Activated CD8-positive, alpha-beta T cell treated with anti-CD3 and anti-CD28 coated beads for 36 hours (primary cell): Measurements from ENCODE around the gene UFC1. TPM values are rescaled to one million over a fixed set of nuclear protein-coding genes. Genes with fewer than 3 reads are reported as not detected.

Source experiments
- ATAC-seq: fragments of 200-7000 bp; cut with Tn5 transposase; one replicate; pipeline ENCODE4 v1.10.0; 2021; ENCODE audit warnings: mild to moderate bottlenecking, moderate library complexity
- CTCF ChIA-PET: fragments of 350-600 bp; sonication (Branson Sonifier 250); formaldehyde crosslinking; loops from one replicate; lab custom pipeline; 2021; ENCODE audit warnings: antibody characterized with exemption; lab: Charles Lee
- POLR2A ChIA-PET: fragments of 350-600 bp; sonication (Branson Sonifier 250); formaldehyde crosslinking; loops from one replicate; lab custom pipeline; 2021; ENCODE audit warnings: antibody characterized with exemption; lab: Charles Lee
- DNase-seq: peaks from one replicate; pipeline ENCODE4 v3.0.0-alpha.2; 2020
- H3K27ac Mint-ChIP-seq: one replicate; pipeline ENCODE4 v1.8.0; 2021; ENCODE audit warnings: mild to moderate bottlenecking, mixed read lengths
- H3K27me3 Mint-ChIP-seq: one replicate; pipeline ENCODE4 v1.8.0; 2021; ENCODE audit warnings: mixed read lengths
- H3K36me3 Mint-ChIP-seq: one replicate; pipeline ENCODE4 v1.8.0; 2021; ENCODE audit warnings: low read depth, mixed read lengths
- H3K4me1 Mint-ChIP-seq: one replicate; pipeline ENCODE4 v1.8.0; 2021; ENCODE audit warnings: low read depth, mixed read lengths
- H3K4me3 Mint-ChIP-seq: one replicate; pipeline ENCODE4 v1.8.0; 2021; ENCODE audit warnings: mild to moderate bottlenecking, moderate library complexity, mixed read lengths
- H3K9me3 Mint-ChIP-seq: one replicate; pipeline ENCODE4 v1.8.0; 2021; ENCODE audit warnings: mixed read lengths
- CTCF ChIP-seq: fragments of 200-600 bp; IDR thresholded peaks from one replicate; pipeline ENCODE4 v1.8.0; 2022; ENCODE audit warnings: antibody characterized with exemption, mild to moderate bottlenecking
- intact Hi-C: fragments of 100-400 bp; cut with micrococcal nuclease; formaldehyde crosslinking; loops from one replicate; pipeline ENCODE4 v1.10.0; 2022
- total RNA-seq, 2 experiments: library from RNA; stranded (reverse); gene quantifications; one replicate each; pipeline ENCODE4 v1.2.3, GENCODE V29; 2021

UFC1 gene
- total RNA-seq, 2 experiments from 2014 or later, result 81.2 to 84.1 TPM

- ChIA-PET POLR2A (interaction anchor here (1.0 to 6.3 kb wide), 6 partner anchors 8 to 30 kb away, joined by 3 to 82 read pairs (median 12); partner anchors contain the start of genes APOA2, FCER1G and TOMM40L), CTCF (interaction anchor here (1.4 to 18.7 kb wide), 3 partner anchors 8 to 182 kb away, joined by 6 to 306 read pairs (median 76); partner anchors contain the start of genes APOA2 and TOMM40L)
- H3K4me1 Mint-ChIP-seq, result peaks cover 50% of the 10 kb centered on the region
- TF ChIP-seq CTCF, result no peak
- H3K9me3 Mint-ChIP-seq, result no peaks in the 10 kb centered on the region
- ATAC-seq (peak; percentile 43), DNase-seq (peak; percentile 43)
- no peaks in the 10 kb centered on the region for H3K27me3 Mint-ChIP-seq
- peaks cover 24% of the 10 kb centered on the region for H3K36me3 Mint-ChIP-seq
- peak overlapping the region; percentile 89 for H3K4me3 Mint-ChIP-seq
- peak overlapping the region; percentile 96 for H3K27ac Mint-ChIP-seq
- intact Hi-C loops, result no loop called here
Measured at GRCh38 chr1:161200421-161200991, 46.7 kb downstream of the UFC1 start.

GRCh38 chr1:161200992-161201835 lies 47.4 kb downstream of the UFC1 start:
- Mint-ChIP-seq H3K4me1 (peaks cover 50% of the 10 kb centered on the region), H3K27me3 (no peaks in the 10 kb centered on the region), H3K36me3 (peaks cover 30% of the 10 kb centered on the region), H3K4me3 (peak overlapping the region; percentile 89), H3K27ac (peak overlapping the region; percentile 96), H3K9me3 (no peaks in the 10 kb centered on the region)
- CTCF ChIA-PET, result interaction anchor here (0.6 to 18.7 kb wide), 9 partner anchors 9 to 181 kb away, joined by 3 to 306 read pairs (median 8); partner anchors contain the start of genes APOA2, PPOX and TOMM40L
- POLR2A ChIA-PET, result interaction anchor here (0.8 to 6.3 kb wide), 21 partner anchors 9 to 190 kb away, joined by 3 to 82 read pairs (median 5); partner anchors contain the start of genes APOA2, B4GALT3, FCER1G and TOMM40L
- ATAC-seq (no peak), DNase-seq (no peak)
- no peak for TF ChIP-seq CTCF
- intact Hi-C loops, result no loop called here

- H3K27ac Mint-ChIP-seq, result peak within 1 kb of the TSS; percentile 96
- H3K4me1 Mint-ChIP-seq, result peaks cover 57% of the 10 kb centered on the region
- peak within 1 kb of the TSS; percentile 89 for H3K4me3 Mint-ChIP-seq
- intact Hi-C loops, result no loop called here
- ATAC-seq (peak; percentile 97), DNase-seq (peak; percentile 99)
- H3K36me3 Mint-ChIP-seq, result peaks cover 34% of the 10 kb centered on the region
- ChIA-PET CTCF (interaction anchor here (0.6 to 18.7 kb wide), 11 partner anchors 9 to 181 kb away, joined by 3 to 306 read pairs (median 8); partner anchors contain the start of genes APOA2, PPOX and TOMM40L), POLR2A (interaction anchor here (0.7 to 6.3 kb wide), 22 partner anchors 9 to 189 kb away, joined by 3 to 82 read pairs (median 5); partner anchors contain the start of genes APOA2, B4GALT3, FCER1G and TOMM40L)
- TF ChIP-seq CTCF, result no peak
- H3K27me3 Mint-ChIP-seq, result no peaks in the 10 kb centered on the region
- no peaks in the 10 kb centered on the region for H3K9me3 Mint-ChIP-seq
Measured at GRCh38 chr1:161201836-161202712, 48.3 kb downstream of the UFC1 start, which contains the start of gene NDUFS2. NDUFS2 (plus strand) TSS chr1:161202367; CDS start chr1:161202386, 19 bp downstream.

GRCh38 chr1:161206411-161207140 lies 52.8 kb downstream of the UFC1 start:
- Mint-ChIP-seq H3K9me3 (no peaks in the 10 kb centered on the region), H3K4me3 (no peak overlapping the region), H3K27me3 (no peaks in the 10 kb centered on the region), H3K36me3 (peaks cover 57% of the 10 kb centered on the region), H3K27ac (no peak overlapping the region), H3K4me1 (peaks cover 45% of the 10 kb centered on the region)
- ATAC-seq (no peak), DNase-seq (no peak)
- POLR2A ChIA-PET, result interaction anchor here (0.9 to 1.5 kb wide), 3 partner anchors 11 to 15 kb away, joined by 3 to 4 read pairs (median 4); no protein-coding TSS in a partner anchor
- intact Hi-C loops, result no loop called here
- CTCF ChIA-PET, result interaction anchor here (1.5 to 18.7 kb wide), 5 partner anchors 14 to 176 kb away, joined by 4 to 306 read pairs (median 12); partner anchors contain the start of genes APOA2, PPOX and TOMM40L
- no peak for TF ChIP-seq CTCF
